HG03432 (cell line): ENCODE measurements around the gene VAPB.
"Not testable (repeated sequence)": the region's sequence is repeated elsewhere in the genome, so short reads cannot be mapped to it uniquely, and the experiment has no call there.

ENCODE experiments used
- ATAC-seq: cut with Tn5 transposase; IDR thresholded peaks from one replicate; pipeline ENCODE4 v1.9.1; 2021; ENCODE audit warnings: mild to moderate bottlenecking, moderate library complexity; ENCODE audit not compliant: unreplicated experiment

Gene VAPB, protein sequence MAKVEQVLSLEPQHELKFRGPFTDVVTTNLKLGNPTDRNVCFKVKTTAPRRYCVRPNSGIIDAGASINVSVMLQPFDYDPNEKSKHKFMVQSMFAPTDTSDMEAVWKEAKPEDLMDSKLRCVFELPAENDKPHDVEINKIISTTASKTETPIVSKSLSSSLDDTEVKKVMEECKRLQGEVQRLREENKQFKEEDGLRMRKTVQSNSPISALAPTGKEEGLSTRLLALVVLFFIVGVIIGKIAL

GRCh38 chr20:58388882-58389323 lies at the start of gene VAPB:
VAPB (plus strand) TSS chr20:58389229; CDS start chr20:58389460, 231 bp downstream.
- ATAC-seq: peak; percentile 98

GRCh38 chr20:58339741-58340140 lies 49.3 kb upstream of the VAPB start:
- no peak for ATAC-seq

DNA sequence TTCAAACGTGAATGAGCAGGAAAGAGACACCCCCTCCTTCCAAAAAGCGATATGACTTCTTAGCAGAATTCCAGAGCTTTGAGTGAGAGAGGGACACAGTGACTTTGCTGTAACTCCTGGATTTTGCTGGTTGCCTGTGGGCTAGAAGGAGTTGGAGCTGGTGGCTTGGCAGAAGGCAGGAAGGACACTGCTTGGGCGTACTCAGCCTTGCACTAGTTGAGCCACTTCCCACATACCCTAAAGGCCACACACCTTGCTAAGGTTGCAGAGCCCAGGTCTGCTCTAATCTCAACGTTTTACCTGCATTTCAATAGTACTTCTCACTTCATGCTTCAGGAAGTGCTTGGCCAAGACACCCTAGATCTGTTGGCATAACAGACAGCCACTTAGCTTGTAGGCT lies 48.9 kb upstream of the VAPB start:
- no peak for ATAC-seq

DNA sequence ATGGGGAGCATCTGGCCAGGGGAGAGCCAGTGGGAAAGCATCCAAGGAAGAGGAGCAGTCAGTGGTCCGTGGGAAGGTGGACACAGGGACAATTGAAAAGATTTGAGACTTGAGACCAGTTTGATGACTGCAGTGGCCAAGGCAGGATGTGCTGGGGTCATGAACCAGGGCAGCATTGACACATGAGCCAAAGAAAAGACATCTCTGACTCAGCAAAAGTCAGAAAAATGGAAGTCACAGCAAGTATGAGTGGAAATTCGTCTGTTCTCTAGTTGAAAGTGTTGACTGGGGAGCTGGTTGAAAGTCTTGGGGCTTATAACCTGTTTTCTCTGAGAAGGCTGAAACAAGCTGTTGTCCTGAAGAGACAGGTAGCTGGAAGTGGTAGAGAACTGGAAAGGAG lies 48.2 kb upstream of the VAPB start:
- no peak for ATAC-seq

DNA sequence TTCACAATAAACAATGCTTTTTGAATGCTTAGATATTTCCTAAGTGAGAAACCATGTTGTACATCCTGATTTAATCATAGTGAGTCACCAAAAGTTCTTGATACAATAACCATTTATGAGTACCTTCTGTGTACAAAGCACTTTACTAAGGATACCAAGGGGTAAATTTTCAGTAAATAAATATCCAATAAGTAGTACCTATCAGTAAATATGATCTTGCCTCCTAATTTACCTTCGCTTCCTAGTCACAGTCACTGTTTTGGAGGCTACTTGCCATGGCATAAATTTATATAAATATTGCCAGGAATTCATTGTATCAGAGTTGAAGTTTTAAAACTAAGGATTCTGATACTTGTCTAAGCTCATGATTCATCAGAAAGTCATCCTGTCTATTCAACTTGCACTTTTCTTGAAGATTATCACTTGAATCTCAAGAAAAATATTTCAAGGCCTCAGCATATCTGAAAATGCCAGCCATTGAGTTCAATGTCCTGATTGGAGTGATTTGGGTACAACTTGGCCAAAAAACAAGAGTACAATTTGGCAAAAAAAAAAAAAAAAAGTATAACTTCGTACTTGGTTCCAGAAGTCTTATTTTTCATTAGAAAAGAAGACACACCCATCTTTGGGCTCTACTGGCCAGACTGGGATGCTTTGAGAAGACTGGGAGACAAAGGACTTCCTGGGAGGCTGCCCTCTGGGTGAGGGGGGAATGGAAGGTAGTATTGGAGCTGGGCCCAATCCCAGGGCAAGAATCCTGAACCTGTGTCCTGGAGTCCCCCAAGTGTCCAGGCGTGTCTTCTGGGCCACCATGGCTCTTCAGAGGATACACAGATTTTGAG lies 46.7 kb upstream of the VAPB start:
- no peak for ATAC-seq

GRCh38 chr20:58344741-58345140 lies 44.3 kb upstream of the VAPB start:
- no peak for ATAC-seq

- no peak for ATAC-seq
Measured at GRCh38 chr20:58349570-58349969, 39.5 kb upstream of the VAPB start.

DNA sequence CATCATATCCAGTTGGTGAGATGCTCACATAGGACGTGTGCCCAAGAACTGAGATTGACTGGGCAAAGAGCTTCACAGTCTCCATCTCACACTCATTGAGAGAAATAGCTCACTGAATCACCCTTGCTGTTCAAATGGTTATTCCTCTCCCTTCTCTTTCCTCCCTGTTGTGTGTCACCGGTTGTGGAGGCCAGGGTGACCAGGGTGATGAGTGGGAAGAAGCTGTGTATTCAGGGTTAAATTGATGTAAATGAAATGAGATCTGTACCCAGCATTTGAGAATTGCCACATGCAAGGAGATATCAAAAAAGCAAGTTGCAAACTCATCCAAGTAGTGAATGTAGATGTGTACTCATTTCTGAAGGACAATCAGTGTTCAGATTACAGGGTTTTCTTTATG lies 36.6 kb upstream of the VAPB start:
- no peak for ATAC-seq

DNA sequence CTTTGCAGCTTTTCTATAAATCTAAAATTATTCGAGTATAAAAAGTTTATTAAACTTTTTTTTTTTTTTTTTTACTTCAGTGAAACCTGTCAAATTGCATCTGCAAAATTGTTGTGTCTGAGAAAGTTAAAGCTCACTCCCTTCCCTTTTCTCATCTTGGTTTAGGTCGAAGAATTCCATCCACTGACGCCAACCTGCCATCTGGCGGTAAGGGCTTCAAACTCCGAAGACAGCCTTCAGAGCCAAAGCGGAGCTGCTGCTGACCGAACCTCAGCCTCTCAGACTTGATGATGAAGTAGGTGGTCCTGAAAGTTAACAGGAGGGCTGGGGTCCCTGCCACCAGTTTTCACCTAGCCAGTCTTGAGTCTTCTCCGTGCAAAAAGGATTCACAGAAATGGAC lies 29.6 kb upstream of the VAPB start:
- no peak for ATAC-seq

DNA sequence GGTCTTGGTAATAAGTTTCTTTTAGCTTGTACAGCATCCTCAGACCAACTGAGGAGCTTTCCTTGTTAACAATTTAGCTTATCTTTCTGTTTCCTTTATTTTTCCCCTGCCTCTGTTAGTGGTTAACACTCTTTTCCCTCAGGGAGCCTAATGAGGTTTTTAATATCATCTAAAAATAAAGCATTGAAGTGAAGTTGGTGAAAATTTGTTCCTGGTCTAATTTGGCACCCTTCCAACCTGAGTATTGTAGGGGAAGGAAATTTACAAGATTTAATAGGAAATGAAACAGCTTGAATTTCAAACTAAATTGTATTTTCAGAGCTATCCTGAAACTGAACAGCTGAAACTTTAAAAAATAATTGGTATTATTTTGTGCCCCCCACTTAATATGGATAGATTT lies 28.1 kb upstream of the VAPB start:
- no peak for ATAC-seq

GRCh38 chr20:58361481-58362205 lies 27.4 kb upstream of the VAPB start:
- no peak for ATAC-seq

GRCh38 chr20:58362206-58362516 lies 26.9 kb upstream of the VAPB start:
- ATAC-seq: no peak

DNA sequence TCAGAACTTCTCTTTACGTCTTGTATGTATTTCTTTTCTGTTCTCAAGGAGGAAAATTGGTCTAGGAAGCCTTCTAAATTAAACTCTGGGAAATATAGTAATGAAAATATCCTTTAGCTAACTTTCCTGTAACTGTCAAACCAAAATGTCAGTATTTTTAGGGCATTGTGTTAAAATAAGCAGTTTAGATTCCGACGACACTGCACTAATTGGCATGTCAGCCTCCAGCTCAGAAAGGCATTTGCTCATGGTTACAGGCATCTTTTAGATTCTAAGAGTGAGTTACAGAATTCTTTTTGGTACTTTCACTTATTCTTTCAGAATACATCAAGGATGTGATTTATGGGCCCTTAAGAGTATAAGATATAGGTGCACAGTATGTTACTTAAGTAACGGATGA lies 26.1 kb upstream of the VAPB start:
- no peak for ATAC-seq

DNA sequence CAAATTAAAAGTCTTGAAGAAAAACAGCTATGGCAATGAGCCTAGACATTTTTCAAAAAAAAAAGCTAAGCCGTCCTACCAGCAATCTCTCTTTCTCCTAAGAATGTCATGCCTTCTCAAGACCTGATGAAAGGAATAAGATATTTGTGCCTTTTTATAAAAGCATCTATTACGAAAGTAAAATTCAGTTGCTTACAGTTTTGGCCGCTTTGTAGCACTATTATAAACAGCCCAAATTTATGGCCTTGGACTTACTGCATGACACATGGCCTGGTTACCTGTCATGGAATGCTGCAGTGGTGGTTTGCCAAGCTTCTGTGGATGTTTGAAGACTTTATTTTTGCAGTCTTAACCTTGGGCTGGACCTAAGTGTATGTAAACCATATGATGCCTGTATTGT lies 22.2 kb upstream of the VAPB start:
- no peak for ATAC-seq

DNA sequence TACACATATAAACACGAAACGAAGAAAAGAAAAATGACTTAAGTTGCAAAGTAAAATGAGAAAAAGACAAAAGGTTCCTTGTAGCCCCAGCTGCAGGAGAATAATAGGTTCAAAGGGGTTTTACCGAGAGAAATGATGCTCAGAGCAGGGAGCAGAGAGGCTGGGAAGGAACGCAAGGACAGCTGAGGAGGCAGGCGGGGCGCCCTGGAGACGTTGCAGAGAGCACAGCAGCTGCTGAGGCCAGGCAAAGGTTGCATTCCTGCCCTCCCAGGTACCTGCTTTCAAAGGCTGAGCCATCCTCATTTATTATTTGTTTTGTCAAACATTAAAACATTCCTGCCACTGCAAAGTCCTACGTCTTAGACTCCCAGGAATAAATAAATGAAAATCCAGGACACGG lies 16.2 kb upstream of the VAPB start:
- no peak for ATAC-seq

DNA sequence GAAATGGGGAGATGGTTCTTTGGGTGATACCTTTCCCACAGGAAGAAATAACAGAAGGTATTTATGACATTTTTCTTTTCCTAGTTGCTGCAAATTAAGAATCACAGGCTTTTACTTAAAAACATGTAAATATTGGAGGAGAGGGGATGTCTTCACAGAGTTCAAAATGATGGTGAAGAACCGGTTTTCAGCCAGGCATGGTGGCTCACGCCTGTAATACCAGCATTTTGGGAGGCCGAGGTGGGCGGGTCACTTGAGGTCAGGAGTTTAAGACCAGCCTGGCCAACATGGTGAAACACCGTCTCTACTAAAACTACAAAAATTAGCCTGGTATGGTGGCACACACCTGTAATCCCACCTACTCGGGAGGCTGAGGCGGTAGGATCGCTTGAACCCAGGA lies 15.7 kb upstream of the VAPB start:
- ATAC-seq: not testable (repeated sequence)

GRCh38 chr20:58374027-58374850 lies 14.8 kb upstream of the VAPB start:
- no peak for ATAC-seq

GRCh38 chr20:58374906-58375758 lies 13.9 kb upstream of the VAPB start:
- no peak for ATAC-seq

DNA sequence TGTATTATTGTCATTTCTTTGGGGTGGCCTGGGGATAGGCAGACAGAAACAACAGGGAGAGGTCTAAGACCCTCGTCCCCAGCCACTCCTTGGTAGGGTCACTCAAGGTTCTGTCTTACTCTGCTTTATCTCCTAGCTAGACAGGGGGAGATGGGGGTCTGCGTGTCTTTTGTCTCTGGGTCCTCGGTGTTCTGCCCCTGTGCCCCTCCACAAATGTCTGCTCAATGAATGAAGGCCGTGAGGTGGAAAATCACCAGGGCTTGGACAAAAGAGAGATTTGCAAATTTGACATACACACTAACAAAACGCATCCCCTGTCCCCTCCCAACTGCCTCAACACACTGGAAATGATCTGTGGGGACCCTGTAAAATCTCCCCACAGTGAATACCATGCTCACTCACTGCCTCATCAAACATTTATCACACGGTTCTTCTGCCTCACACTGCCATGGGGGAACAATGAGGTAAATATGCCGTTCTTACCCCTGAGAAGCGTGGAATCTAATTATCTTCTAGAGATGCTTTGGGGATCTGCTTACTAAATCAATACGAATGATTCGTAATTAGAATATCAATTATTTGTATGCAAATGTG lies 13.2 kb upstream of the VAPB start:
- no peak for ATAC-seq

GRCh38 chr20:58377017-58377416 lies 12.0 kb upstream of the VAPB start:
- ATAC-seq: no peak
